K562 (cell line): ENCODE results near the gene PHLPP2. TPM values are rescaled to one million over a fixed set of nuclear protein-coding genes. Genes with fewer than 3 reads are reported as not detected.

ENCODE experiments used
- NCOR1 ChIP-seq: fragments of 450-650 bp; IDR thresholded peaks from 2 replicates; pipeline ENCODE4 v1.6.1; 2016; ENCODE audit warnings: mild to moderate bottlenecking, moderate library complexity
- ZNF197 ChIP-seq: fragments of 200-800 bp; sonication (Bioruptor generic); IDR thresholded peaks from 2 replicates; pipeline ENCODE4 v1.6.1; 2016; ENCODE audit warnings: low read depth, missing genetic modification characterization, missing compliant biosample characterization
- polyA plus RNA-seq, 8 experiments: library from polyadenylated mRNA; depleted of rRNA in 4 of 8; stranded (reverse) in 5 of 8; unstranded in 3 of 8; fragments of >200 nt; fragmentation: Nextera tagmentation in 2 of 8; fragmentation: Illumina TruSeq in 1 of 8; extraction: Ambion mirVana in 2 of 8; extraction: Trizol in 1 of 8; gene quantifications; 2 replicates each; pipeline versions ENCODE4 v1.2.1 to v1.2.3, GENCODE V29; 2011 to 2014; ENCODE audit warnings: inconsistent platforms in 1 of 8, missing spikeins in 1 of 8
- total RNA-seq, 7 experiments: library from RNA; depleted of rRNA in 6 of 7; stranded (reverse); fragments of >200 nt in 6 of 7; fragmentation: Illumina TruSeq in 2 of 7; extraction: Trizol in 2 of 7; gene quantifications; 2 replicates each; pipeline versions ENCODE4 v1.2.1 to v1.2.3, GENCODE V29; 2011 to 2021; ENCODE audit warnings: low replicate concordance in 1 of 7
- TF ChIP-seq, protein P1 (sequence below): IDR thresholded peaks from 2 replicates; pipeline ENCODE4 v1.6.1; 2011; ENCODE audit warnings: borderline replicate concordance, low read depth, mild to moderate bottlenecking, moderate library complexity, low read length; ENCODE audit not compliant: insufficient read depth, poor library complexity, severe bottlenecking
- TF ChIP-seq, protein P2 (sequence below): fragments of 250-450 bp; sonication (Bioruptor Pico); IDR thresholded peaks from 2 replicates; pipeline ENCODE4 v1.5.1; 2021; ENCODE audit warnings: mild to moderate bottlenecking
- TF ChIP-seq, protein P3 (sequence below): fragments of 250-450 bp; sonication (Bioruptor Pico); IDR thresholded peaks from 2 replicates; pipeline ENCODE4 v1.5.0; 2020; ENCODE audit warnings: mild to moderate bottlenecking
- TF ChIP-seq, protein P4 (sequence below): fragments of 450-650 bp; IDR thresholded peaks from 2 replicates; pipeline ENCODE4 v1.6.1; 2016; ENCODE audit warnings: mild to moderate bottlenecking
- TF ChIP-seq, protein P5 (sequence below), 2 experiments: fragments of 250-450 bp in 1 of 2; fragments of 450-650 bp in 1 of 2; sonication (Bioruptor Pico) in 1 of 2; IDR thresholded peaks; 2 replicates each; pipeline versions ENCODE4 v1.6.1 to v1.8.0; 2016 to 2021; ENCODE audit warnings: mild to moderate bottlenecking in 2 of 2, moderate library complexity in 2 of 2, missing compliant biosample characterization in 1 of 2, missing genetic modification characterization in 1 of 2

Gene PHLPP2
- total and polyA plus RNA-seq, 9 of the 15 experiments (the other 6 are each of a cell fraction or from before 2014, with no cell fraction given) = 0.60 to 7.1 (median 2.6) TPM

DNA sequence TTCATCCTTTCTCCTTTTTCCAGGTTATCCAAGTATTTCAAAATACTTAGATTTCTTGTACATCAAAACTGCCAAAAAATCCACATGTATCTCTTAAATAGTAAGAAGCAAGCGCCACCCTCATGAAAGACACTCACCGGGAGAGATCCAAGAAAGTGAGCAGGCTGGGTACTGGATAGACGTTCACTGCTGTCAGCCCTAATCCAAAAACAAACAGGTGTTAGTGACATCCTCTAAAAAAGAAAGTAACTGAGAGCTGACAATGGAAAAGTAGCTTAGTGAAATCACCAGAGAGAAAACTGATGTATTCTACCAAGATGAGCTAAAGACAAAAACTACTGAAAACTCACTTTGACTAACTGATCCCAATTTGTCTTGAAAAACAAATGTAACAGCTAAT, 52.4 kb downstream of the PHLPP2 start (continued):
- TF ChIP-seq, protein P1, sequence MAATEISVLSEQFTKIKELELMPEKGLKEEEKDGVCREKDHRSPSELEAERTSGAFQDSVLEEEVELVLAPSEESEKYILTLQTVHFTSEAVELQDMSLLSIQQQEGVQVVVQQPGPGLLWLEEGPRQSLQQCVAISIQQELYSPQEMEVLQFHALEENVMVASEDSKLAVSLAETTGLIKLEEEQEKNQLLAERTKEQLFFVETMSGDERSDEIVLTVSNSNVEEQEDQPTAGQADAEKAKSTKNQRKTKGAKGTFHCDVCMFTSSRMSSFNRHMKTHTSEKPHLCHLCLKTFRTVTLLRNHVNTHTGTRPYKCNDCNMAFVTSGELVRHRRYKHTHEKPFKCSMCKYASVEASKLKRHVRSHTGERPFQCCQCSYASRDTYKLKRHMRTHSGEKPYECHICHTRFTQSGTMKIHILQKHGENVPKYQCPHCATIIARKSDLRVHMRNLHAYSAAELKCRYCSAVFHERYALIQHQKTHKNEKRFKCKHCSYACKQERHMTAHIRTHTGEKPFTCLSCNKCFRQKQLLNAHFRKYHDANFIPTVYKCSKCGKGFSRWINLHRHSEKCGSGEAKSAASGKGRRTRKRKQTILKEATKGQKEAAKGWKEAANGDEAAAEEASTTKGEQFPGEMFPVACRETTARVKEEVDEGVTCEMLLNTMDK = no peak
- no peak for TF ChIP-seq ZNF197 (CRISPR knock-in tag)
- TF ChIP-seq, protein P2, sequence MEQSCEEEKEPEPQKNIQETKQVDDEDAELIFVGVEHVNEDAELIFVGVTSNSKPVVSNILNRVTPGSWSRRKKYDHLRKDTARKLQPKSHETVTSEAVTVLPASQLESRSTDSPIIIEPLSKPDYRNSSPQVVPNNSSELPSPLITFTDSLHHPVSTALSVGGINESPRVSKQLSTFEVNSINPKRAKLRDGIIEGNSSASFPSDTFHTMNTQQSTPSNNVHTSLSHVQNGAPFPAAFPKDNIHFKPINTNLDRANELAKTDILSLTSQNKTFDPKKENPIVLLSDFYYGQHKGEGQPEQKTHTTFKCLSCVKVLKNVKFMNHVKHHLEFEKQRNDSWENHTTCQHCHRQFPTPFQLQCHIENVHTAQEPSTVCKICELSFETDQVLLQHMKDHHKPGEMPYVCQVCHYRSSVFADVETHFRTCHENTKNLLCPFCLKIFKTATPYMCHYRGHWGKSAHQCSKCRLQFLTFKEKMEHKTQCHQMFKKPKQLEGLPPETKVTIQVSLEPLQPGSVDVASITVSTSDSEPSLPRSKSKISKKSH = no peak
- no peak for TF ChIP-seq NCOR1
- TF ChIP-seq, protein P3, sequence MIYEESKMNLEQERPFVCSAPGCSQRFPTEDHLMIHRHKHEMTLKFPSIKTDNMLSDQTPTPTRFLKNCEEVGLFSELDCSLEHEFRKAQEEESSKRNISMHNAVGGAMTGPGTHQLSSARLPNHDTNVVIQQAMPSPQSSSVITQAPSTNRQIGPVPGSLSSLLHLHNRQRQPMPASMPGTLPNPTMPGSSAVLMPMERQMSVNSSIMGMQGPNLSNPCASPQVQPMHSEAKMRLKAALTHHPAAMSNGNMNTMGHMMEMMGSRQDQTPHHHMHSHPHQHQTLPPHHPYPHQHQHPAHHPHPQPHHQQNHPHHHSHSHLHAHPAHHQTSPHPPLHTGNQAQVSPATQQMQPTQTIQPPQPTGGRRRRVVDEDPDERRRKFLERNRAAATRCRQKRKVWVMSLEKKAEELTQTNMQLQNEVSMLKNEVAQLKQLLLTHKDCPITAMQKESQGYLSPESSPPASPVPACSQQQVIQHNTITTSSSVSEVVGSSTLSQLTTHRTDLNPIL (CRISPR knock-in tag) = no peak
- TF ChIP-seq, protein P4, sequence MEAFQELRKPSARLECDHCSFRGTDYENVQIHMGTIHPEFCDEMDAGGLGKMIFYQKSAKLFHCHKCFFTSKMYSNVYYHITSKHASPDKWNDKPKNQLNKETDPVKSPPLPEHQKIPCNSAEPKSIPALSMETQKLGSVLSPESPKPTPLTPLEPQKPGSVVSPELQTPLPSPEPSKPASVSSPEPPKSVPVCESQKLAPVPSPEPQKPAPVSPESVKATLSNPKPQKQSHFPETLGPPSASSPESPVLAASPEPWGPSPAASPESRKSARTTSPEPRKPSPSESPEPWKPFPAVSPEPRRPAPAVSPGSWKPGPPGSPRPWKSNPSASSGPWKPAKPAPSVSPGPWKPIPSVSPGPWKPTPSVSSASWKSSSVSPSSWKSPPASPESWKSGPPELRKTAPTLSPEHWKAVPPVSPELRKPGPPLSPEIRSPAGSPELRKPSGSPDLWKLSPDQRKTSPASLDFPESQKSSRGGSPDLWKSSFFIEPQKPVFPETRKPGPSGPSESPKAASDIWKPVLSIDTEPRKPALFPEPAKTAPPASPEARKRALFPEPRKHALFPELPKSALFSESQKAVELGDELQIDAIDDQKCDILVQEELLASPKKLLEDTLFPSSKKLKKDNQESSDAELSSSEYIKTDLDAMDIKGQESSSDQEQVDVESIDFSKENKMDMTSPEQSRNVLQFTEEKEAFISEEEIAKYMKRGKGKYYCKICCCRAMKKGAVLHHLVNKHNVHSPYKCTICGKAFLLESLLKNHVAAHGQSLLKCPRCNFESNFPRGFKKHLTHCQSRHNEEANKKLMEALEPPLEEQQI = no peak
- TF ChIP-seq, protein P5, sequence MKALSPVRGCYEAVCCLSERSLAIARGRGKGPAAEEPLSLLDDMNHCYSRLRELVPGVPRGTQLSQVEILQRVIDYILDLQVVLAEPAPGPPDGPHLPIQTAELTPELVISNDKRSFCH (CRISPR knock-in tag; IDR thresholded peaks at IDR 0.05) = no peak
- TF ChIP-seq, protein P5 (tag; IDR thresholded peaks at IDR 0.05) = no peak
